Amniotic stem cell (primary cell): ENCODE measurements around the gene RGS6.

Experiments used
- DNase-seq: peaks from one replicate; lab custom pipeline; 2025; lab: John Stamatoyannopoulos, UW

RGS6 gene

GRCh38 chr14:72503271-72503670 is 571.0 kb downstream of the RGS6 start:
- no peak for DNase-seq

GRCh38 chr14:72503696-72504368 is 571.6 kb downstream of the RGS6 start:
- DNase-seq: no peak

GRCh38 chr14:72510566-72510965 is 578.3 kb downstream of the RGS6 start:
- no peak for DNase-seq

- no peak for DNase-seq
These were observed 580.1 kb downstream of the RGS6 start for GRCh38 chr14:72512281-72512680.

GRCh38 chr14:72512925-72513324 is 580.7 kb downstream of the RGS6 start:
- no peak for DNase-seq

- no peak for DNase-seq
These were observed 581.1 kb downstream of the RGS6 start for GRCh38 chr14:72513346-72513745.

- DNase-seq: peak; percentile 21
These were observed 581.9 kb downstream of the RGS6 start for GRCh38 chr14:72513965-72514659.

- no peak for DNase-seq
These were observed 582.4 kb downstream of the RGS6 start for GRCh38 chr14:72514660-72515025.

- DNase-seq: no peak
These were observed 583.8 kb downstream of the RGS6 start for GRCh38 chr14:72515779-72516770.

GRCh38 chr14:72516936-72517700 is 584.9 kb downstream of the RGS6 start:
- DNase-seq: peak; percentile 50

- DNase-seq: no peak
These were observed 585.5 kb downstream of the RGS6 start for GRCh38 chr14:72517736-72518135.

- DNase-seq: no peak
These were observed 586.7 kb downstream of the RGS6 start for GRCh38 chr14:72518809-72519377.

GRCh38 chr14:72519543-72519942 is 587.3 kb downstream of the RGS6 start:
- no peak for DNase-seq

- DNase-seq: no peak
These were observed 588.8 kb downstream of the RGS6 start for GRCh38 chr14:72521045-72521444.

- no peak for DNase-seq
These were observed 589.9 kb downstream of the RGS6 start for GRCh38 chr14:72521968-72522741.

GRCh38 chr14:72522847-72523246 is 590.6 kb downstream of the RGS6 start:
- no peak for DNase-seq

GRCh38 chr14:72523424-72524294 is 591.4 kb downstream of the RGS6 start:
- DNase-seq: no peak

GRCh38 chr14:72524295-72524629 is 592.0 kb downstream of the RGS6 start:
- no peak for DNase-seq

GRCh38 chr14:72525087-72525915 is 593.1 kb downstream of the RGS6 start:
- DNase-seq: no peak
